GM13976 (cell line): ENCODE results near the gene BMP7.

Experiments
- DNase-seq: peaks from one replicate; pipeline ENCODE4 v3.0.0; 2012; ENCODE audit warnings: low spot score
- CTCF ChIP-seq: IDR thresholded peaks from 2 replicates; pipeline ENCODE4 v1.5.1; 2012; ENCODE audit warnings: borderline replicate concordance, mild to moderate bottlenecking; ENCODE audit not compliant: insufficient read depth; ENCODE audit errors: extremely low read depth, missing control alignments, control extremely low read depth
- in situ Hi-C: fragments of 300-500 bp; cut with MboI; formaldehyde crosslinking; loops from one replicate; pipeline ENCODE4 v1.12.0; 2022; ENCODE audit warnings: low sequenced_read_pairs, mixed read lengths, inconsistent platforms; ENCODE audit not compliant: unreplicated experiment

BMP7 gene

GRCh38 chr20:57219071-57219677 is 47.3 kb downstream of the BMP7 start:
- DNase-seq: no peak
- in situ Hi-C loops: no loop called here
- TF ChIP-seq CTCF: no peak

DNA sequence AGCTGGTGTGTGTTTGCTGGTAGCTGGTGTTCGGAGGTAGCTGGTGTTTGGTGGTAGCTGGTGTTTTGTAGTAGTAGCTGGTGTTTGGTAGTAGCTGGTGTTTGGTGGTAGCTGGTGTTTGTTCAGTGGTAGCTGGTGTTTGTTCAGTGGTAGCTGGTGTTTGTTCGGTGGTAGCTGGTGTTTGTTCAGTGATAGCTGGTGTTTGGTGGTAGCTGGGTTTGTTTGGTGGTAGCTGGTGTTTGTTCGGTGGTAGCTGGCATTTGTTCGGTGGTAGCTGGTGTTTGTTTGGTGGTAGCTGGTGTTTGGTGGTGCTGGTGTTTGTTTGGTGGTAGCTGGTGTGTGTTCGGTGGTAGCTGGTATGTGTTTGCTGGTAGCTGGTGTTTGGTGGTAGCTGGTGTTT is 48.0 kb downstream of the BMP7 start:
- in situ Hi-C loops: no loop called here
- TF ChIP-seq CTCF: no peak
- no peak for DNase-seq

GRCh38 chr20:57217802-57218201 is 48.6 kb downstream of the BMP7 start:
- no peak for TF ChIP-seq CTCF
- DNase-seq: no peak
- in situ Hi-C loops: no loop called here

GRCh38 chr20:57216669-57217068 is 49.8 kb downstream of the BMP7 start:
- TF ChIP-seq CTCF: no peak

GRCh38 chr20:57215826-57216471 is 50.5 kb downstream of the BMP7 start:
- no peak for DNase-seq
- in situ Hi-C loops: no loop called here
- TF ChIP-seq CTCF: no peak

More at GRCh38 chr20:57216669-57217068, 49.8 kb downstream of the BMP7 start:
- in situ Hi-C loops: no loop called here
- no peak for DNase-seq

DNA sequence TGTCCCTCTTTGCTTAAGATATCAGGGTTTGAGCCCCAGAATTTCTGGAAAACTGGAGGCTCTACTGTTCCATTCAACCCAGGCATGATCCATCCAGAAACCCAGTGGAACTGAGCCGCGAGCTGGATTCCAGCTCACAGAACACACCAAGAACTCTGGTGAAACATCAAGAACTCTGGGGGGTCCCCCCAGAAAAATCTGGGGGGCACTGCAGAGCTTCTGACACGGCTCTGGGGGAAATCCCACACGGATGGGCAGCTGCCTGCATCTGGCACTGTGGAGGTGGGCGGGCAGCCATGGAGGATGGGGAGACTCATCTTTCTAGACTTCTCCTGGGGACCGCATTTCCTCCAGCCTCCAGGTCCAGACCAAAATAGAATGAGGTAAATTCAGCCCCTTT is 51.0 kb downstream of the BMP7 start:
- in situ Hi-C loops: no loop called here
- no peak for DNase-seq
- TF ChIP-seq CTCF: no peak

DNA sequence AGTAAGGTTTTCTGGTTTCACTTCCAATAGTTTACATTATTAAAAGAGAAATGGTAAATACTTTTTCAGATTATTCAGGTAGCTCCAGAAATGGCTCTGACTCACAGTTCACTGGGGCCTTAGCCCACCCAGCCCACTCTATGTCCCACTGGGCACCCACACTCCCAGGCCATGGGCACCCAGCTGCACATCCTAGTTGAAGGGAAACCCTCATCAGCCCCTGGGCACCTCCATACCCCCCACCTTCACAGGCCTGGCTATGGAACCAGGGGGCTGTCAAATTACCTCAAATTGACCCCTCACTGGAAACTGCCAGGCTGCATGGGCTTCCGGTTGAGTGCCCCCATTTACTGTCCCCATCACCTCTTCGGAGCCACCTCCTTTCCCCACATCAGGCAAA is 51.5 kb downstream of the BMP7 start:
- no peak for DNase-seq
- TF ChIP-seq CTCF: no peak
- in situ Hi-C loops: no loop called here
